Fibroblast of mammary gland (primary cell): ENCODE measurements around the gene RNF13.
A peak's percentile ranks its signal among the peaks of the same experiment; 100 is the strongest.
"Not testable (repeated sequence)": the region's sequence is repeated elsewhere in the genome, so short reads cannot be mapped to it uniquely, and the experiment has no call there.

Source experiments
- DNase-seq: peaks from one replicate; pipeline ENCODE4 v3.0.0-alpha.2; 2010; ENCODE audit warnings: low read depth
- H3K4me3 ChIP-seq: 2 replicates; pipeline ENCODE4 v1.5.1; 2011; ENCODE audit warnings: low read depth, mild to moderate bottlenecking, low read length, moderate library complexity; ENCODE audit not compliant: control insufficient read depth
- TF ChIP-seq, protein P1 (sequence below): conservative IDR thresholded peaks from 2 replicates; pipeline ENCODE4 v1.5.1; 2011; ENCODE audit warnings: low read depth, low read length, inconsistent platforms; ENCODE audit not compliant: control insufficient read depth, insufficient read depth

The RNF13 gene

DNA sequence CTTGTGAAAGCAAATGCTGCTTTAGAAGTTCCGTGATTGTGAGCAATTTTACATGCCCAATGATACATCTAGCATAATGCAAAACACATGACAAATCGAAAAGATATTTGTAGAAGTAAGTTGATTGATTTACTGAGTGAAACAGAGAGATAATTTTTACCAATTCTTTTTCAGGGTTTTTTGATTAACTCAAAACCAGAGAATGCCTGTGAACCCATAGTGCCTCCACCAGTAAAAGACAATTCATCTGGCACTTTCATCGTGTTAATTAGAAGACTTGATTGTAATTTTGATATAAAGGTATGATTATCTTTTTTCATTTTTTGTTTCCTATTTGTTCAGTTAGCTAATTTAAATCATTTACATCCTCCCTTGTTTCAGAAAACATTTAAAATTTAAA lies 58.8 kb downstream of the RNF13 start:
- TF ChIP-seq, protein P1, sequence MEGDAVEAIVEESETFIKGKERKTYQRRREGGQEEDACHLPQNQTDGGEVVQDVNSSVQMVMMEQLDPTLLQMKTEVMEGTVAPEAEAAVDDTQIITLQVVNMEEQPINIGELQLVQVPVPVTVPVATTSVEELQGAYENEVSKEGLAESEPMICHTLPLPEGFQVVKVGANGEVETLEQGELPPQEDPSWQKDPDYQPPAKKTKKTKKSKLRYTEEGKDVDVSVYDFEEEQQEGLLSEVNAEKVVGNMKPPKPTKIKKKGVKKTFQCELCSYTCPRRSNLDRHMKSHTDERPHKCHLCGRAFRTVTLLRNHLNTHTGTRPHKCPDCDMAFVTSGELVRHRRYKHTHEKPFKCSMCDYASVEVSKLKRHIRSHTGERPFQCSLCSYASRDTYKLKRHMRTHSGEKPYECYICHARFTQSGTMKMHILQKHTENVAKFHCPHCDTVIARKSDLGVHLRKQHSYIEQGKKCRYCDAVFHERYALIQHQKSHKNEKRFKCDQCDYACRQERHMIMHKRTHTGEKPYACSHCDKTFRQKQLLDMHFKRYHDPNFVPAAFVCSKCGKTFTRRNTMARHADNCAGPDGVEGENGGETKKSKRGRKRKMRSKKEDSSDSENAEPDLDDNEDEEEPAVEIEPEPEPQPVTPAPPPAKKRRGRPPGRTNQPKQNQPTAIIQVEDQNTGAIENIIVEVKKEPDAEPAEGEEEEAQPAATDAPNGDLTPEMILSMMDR = no peak
- H3K4me3 ChIP-seq = no peak overlapping the region
- DNase-seq = peak; percentile 11

GRCh38 chr3:149872589-149872988 lies 59.6 kb downstream of the RNF13 start:
- TF ChIP-seq, protein P1 = no peak
- DNase-seq = no peak
- no peak overlapping the region for H3K4me3 ChIP-seq

- DNase-seq = no peak
- TF ChIP-seq, protein P1 = no peak
- H3K4me3 ChIP-seq = no peak overlapping the region
Measured at GRCh38 chr3:149877668-149878067, 64.7 kb downstream of the RNF13 start.

DNA sequence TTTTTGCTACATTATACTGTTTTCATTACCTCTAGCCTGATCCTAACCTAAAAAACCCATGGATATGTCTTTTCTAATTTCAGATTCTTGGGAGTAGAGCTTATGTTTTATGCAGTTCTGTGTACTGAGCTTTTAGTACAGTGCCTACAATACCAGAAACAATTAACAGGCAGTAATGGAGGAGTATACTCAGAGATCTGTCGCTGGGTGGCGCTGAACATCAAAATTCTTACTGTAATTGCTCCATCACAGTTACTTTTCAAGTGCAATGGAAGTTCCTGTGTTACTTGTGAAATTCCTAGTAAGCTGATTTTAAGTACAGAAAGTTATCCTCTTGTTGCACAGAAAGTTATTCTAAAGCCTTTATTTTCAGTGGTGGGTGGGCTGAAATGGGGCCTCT lies 66.9 kb downstream of the RNF13 start:
- peak; percentile 68 for DNase-seq
- TF ChIP-seq, protein P1 = peak; percentile 66
- H3K4me3 ChIP-seq = no peak overlapping the region

DNA sequence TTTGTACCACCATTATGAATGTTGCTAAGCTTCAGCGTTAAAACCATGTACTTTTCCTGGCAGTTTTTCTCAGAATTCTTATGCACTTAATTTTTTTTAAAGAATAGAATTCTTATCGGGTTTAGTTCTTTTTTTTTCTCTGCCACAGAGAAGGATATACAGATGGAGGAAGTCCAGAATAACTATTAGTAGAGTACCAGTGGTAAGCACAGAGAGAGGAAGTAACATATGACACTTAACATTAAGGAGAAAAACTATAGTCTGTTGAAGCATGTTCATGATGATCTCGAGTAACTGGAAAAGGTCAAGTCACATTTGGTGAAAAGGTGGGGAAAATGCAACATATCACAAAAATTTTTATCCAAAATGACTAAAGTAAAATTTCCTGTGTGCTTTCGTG lies 68.9 kb downstream of the RNF13 start:
- no peak overlapping the region for H3K4me3 ChIP-seq
- TF ChIP-seq, protein P1 = no peak
- no peak for DNase-seq

DNA sequence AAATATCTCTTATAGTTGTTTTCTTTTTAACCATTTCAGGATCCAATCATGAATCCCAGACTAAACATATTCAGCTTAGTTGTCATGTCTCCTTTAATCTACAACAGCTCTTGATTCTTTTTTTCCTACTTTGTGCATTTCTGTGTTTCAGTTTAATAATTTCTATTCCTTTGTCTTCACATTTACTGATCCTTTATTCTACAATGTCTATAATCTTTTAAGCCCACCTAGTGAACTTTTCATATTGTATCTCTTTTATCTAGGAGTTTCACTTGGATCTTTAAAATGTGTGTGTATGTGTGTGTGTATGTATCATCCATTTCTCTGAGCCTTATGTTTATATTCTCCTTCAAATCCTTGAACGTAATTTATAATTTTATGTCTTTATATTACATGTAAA lies 70.1 kb downstream of the RNF13 start:
- H3K4me3 ChIP-seq = no peak overlapping the region
- TF ChIP-seq, protein P1 = no peak

DNA sequence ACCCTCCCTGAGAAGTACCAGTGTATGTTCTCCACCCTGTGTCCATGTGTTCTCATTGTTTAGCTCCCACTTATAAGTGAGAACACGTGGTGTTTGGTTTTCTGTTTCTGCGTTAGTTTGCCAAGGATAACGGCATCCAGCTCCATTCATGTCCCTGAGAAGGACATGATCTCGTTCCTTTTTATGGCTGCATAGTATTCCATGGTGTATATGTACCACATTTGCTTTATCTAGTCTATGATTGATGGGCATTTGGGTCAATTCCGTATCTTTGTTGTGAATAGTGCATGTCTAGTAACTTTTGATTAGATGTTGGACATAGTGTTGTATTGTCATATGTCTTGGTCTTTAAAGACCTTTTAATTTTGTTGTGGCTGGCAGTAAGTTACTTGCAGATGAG lies 70.8 kb downstream of the RNF13 start:
- not testable (repeated sequence) for DNase-seq

More for the DNA sequence above, 70.1 kb downstream of the RNF13 start:
- no peak for DNase-seq

DNA sequence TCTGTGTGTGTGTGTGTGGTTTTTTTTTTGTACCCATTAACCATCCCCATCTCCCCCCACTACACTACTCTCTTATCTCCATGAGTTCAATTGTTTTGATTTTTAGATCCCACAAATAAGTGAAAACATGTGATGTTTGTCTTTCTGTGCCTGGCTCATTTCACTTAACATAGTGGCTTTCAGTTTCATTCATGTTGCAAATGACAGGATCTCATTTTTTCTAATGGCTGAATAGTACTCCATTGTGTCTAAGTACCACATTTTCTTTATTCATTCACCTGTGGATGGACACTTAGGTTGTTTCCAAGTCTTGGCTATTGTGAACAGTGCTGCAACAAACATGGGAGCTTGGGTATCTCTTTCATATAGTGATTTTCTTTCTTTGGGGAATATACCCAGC lies 71.8 kb downstream of the RNF13 start:
- not testable (repeated sequence) for H3K4me3 ChIP-seq, DNase-seq

More for the DNA sequence above, 70.8 kb downstream of the RNF13 start:
- not testable (repeated sequence) for H3K4me3 ChIP-seq
